ENCODE measurements around the gene SLC11A2. TPM values are rescaled to one million over a fixed set of nuclear protein-coding genes. Genes with fewer than 3 reads are reported as not detected.

The SLC11A2 gene
- total and polyA plus RNA-seq, 12 donors: 10.7 to 31.3 (median 21.5) TPM

DNA sequence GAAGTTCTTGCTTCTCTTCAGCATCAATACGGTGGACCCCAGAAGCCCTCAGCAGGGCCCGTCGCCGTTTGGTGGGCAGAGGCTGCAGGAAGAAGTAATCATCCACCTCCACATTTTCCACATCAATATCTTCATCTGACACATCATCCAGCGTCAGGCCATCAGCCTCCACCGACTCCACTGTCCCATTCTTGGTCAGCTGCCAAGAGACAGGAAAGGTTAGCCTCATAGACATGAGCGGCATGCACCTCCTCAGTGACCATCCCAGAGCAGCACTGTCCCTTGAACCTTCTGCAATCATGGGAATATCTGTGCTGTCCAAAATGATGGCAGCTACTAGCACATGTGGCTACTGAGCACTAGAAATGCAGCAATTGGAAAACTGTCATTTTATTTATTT, 41.6 kb upstream of the SLC11A2 start:
- H3K4me1 ChIP-seq: no peaks in the 10 kb centered on the region
- WGBS, 2 donors: 65 to 66% methylated on average over 7 of the region's 7 CpGs
- no peaks in the 10 kb centered on the region for H3K27me3 ChIP-seq
- no peaks in the 10 kb centered on the region for H3K9me3 ChIP-seq
- no peak overlapping the region for H3K27ac ChIP-seq
- H3K4me3 ChIP-seq: no peak overlapping the region
- ATAC-seq (no peak), DNase-seq (no peak)
- peaks cover 0 to 100% (median 64%) of the 10 kb centered on the region in 9 donors for H3K36me3 ChIP-seq
- intact Hi-C loops (cut with DNase I): no loop called here
- TF ChIP-seq, protein P1, sequence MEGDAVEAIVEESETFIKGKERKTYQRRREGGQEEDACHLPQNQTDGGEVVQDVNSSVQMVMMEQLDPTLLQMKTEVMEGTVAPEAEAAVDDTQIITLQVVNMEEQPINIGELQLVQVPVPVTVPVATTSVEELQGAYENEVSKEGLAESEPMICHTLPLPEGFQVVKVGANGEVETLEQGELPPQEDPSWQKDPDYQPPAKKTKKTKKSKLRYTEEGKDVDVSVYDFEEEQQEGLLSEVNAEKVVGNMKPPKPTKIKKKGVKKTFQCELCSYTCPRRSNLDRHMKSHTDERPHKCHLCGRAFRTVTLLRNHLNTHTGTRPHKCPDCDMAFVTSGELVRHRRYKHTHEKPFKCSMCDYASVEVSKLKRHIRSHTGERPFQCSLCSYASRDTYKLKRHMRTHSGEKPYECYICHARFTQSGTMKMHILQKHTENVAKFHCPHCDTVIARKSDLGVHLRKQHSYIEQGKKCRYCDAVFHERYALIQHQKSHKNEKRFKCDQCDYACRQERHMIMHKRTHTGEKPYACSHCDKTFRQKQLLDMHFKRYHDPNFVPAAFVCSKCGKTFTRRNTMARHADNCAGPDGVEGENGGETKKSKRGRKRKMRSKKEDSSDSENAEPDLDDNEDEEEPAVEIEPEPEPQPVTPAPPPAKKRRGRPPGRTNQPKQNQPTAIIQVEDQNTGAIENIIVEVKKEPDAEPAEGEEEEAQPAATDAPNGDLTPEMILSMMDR (IDR thresholded peaks at IDR 0.05): no peak

DNA sequence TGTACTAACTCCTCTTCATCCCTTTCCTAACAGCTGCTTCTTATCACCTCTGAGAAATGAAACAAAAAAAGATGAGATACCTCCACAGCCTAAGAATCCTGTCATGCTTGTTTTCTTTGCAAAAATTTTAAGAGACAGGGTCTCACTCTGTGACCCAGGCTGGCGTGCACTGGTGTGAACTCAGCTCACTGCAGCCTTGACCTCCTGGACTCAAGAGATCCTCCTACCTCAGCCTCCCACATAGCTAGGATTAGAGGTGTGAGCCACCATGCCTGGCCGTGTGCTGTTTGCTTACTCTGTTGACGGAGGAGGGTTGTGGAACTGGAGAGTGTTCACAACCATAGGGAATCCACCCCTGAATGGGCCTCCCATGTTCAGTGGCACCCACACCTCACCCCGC, 41.0 kb upstream of the SLC11A2 start:
- ATAC-seq (no peak), DNase-seq (no peak)
- TF ChIP-seq, protein P1 (IDR thresholded peaks at IDR 0.05): no peak
- Histone ChIP-seq H3K9me3 (no peaks in the 10 kb centered on the region), H3K27me3 (no peaks in the 10 kb centered on the region), H3K4me1 (no peaks in the 10 kb centered on the region), H3K27ac (no peak overlapping the region), H3K36me3 (peaks cover 0 to 100% (median 61%) of the 10 kb centered on the region in 9 donors), H3K4me3 (no peak overlapping the region)
- intact Hi-C loops (cut with DNase I): no loop called here
- 90 to 91% methylated on average over 4 of the region's 4 CpGs for WGBS, 2 donors

DNA sequence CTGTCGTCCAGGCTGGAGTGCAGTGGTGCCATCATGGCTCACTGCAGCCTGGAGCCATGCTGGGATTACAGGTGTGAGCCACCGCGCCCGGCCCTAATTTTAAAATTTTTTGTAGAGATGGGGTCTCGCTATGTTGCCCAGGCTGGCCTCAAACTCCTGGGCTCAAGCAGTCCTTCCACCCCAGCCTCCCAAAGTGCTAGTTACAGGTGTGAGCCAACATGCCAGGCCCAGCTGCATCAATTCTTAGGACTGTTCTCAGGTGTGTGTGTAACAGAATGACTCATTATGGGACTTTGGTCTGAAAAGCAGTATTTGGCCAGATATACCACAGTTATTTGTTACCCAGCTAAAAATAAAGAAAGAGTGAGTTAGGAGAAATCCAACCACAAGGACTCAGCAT, 39.3 kb upstream of the SLC11A2 start:
- Histone ChIP-seq H3K27me3 (no peaks in the 10 kb centered on the region), H3K9me3 (no peaks in the 10 kb centered on the region), H3K36me3 (peaks cover 0 to 100% (median 44%) of the 10 kb centered on the region in 9 donors), H3K27ac (no peak overlapping the region), H3K4me3 (no peak overlapping the region), H3K4me1 (no peaks in the 10 kb centered on the region)
- TF ChIP-seq, protein P1 (IDR thresholded peaks at IDR 0.05): no peak
- 94% methylated on average over 5 of the region's 5 CpGs for WGBS, 2 donors
- no peak for DNase-seq
- intact Hi-C loops (cut with DNase I): no loop called here
- ATAC-seq: no peak

DNA sequence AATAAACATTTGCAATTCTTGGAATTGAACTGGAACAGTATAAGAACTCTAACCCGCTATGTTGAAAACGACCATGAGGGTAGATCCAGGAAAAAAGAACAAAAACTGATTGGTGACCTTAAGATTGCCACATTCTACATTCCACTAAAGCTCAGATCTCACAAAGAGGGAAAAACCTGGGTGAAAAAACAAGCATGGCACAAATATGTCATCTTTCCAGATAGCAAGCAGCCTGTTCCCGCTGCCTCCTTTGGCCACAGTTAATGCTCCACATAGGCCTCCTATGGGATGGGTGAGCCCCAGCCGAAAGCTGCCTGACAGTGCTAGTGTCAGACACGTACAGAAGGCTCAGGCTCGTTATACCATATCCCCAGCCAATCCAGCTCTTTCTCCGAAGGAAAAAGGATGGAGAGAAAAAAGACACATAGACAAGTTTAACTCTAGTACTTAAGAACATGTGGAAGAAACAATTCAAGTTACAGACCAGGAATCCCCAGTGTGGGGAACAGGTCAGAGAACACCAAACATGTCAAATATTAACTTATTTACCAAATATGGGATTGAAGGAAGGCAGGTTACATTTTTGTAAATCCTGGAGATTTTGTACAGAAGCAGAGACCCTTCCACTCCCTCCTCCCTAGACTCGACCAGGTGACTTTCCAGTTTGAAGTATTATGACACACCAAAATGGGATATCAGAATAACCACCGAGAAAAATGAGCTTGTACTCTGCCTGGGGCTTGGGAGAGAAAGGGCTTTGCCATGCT, 36.6 kb upstream of the SLC11A2 start:
- Histone ChIP-seq H3K9me3 (no peaks in the 10 kb centered on the region), H3K27ac (no peak overlapping the region), H3K4me1 (no peaks in the 10 kb centered on the region), H3K27me3 (no peaks in the 10 kb centered on the region), H3K36me3 (peaks cover 4 to 100% (median 65%) of the 10 kb centered on the region in 9 donors), H3K4me3 (no peak overlapping the region)
- DNase-seq (no peak), ATAC-seq (no peak)
- 79 to 85% methylated on average over 9 of the region's 9 CpGs for WGBS, 2 donors
- TF ChIP-seq, protein P1 (IDR thresholded peaks at IDR 0.05): no peak
- intact Hi-C loops (cut with DNase I): no loop called here
